K562 (cell line): ENCODE data around the gene CLNK. TPM values are rescaled to one million over a fixed set of nuclear protein-coding genes. Genes with fewer than 3 reads are reported as not detected.

Experiments
- ATAC-seq: fragments of 200-7000 bp; cut with Tn5 transposase; 3 replicates; pipeline ENCODE4 v1.9.1; 2020; ENCODE audit warnings: moderate library complexity
- BruUV-seq: library from RNA; stranded (reverse); fragments of 400-500 nt; replicated peaks from 2 replicates; lab custom pipeline; 2021; lab: Mats Ljungman, UMichigan
- CTCF ChIA-PET: fragments of 300-600 bp; formaldehyde crosslinking; extraction: SDS; loops from one replicate; lab custom pipeline; 2021; ENCODE audit warnings: low intra/inter-chr PET ratio; lab: Yijun Ruan, JAX
- POLR2A ChIA-PET: fragments of 300-600, 350-650 bp; sonication (Branson Sonifier 250); formaldehyde crosslinking; extraction: SDS; loops from one replicate; lab custom pipeline; 2021; ENCODE audit warnings: antibody characterized with exemption, inconsistent platforms; lab: Yijun Ruan, JAX
- DNase-seq, 4 experiments: peaks; one replicate each; pipeline versions ENCODE4 v3.0.0 to v3.0.0-alpha.2; 2011 to 2018; ENCODE audit warnings: low spot score in 3 of 4, mixed read lengths in 3 of 4; ENCODE audit errors: extremely low read depth in 1 of 4
- FAIRE-seq: peaks from 2 replicates; lab custom pipeline; 2011; peaks lifted over from hg19 to GRCh38; lab: Jason Lieb, UNC
- H2AFZ ChIP-seq: 2 replicates; pipeline ENCODE4 v1.6.0; 2011; ENCODE audit warnings: low read depth, low read length, control low read depth, inconsistent platforms
- H3K27ac ChIP-seq: fragments of 200-600 bp; 3 replicates; pipeline ENCODE4 v1.8.0; 2011; ENCODE audit warnings: low read depth, mild to moderate bottlenecking, control low read depth, inconsistent platforms, low read length, moderate library complexity, mixed read lengths; ENCODE audit errors: extremely low read depth
- H3K27me3 ChIP-seq, 2 experiments: fragments of 300-600 bp in 1 of 2; 2 replicates in 1 of 2; 3 replicates in 1 of 2; pipeline versions ENCODE4 v1.6.0 to v1.8.0; 2011; ENCODE audit warnings: inconsistent platforms in 2 of 2, low read length in 2 of 2, mild to moderate bottlenecking in 1 of 2, mixed read lengths in 1 of 2, moderate library complexity in 1 of 2; ENCODE audit not compliant: control insufficient read depth in 2 of 2, insufficient read depth in 2 of 2
- H3K36me3 ChIP-seq: fragments of 300-600 bp; 3 replicates; pipeline ENCODE4 v1.8.0; 2011; ENCODE audit warnings: mild to moderate bottlenecking, low read length, inconsistent platforms; ENCODE audit not compliant: control insufficient read depth, insufficient read depth
- H3K4me1 ChIP-seq, 2 experiments: fragments of 200-600 bp in 1 of 2; replicated peaks in 1 of 2; 2 replicates in 1 of 2; 3 replicates in 1 of 2; pipeline versions ENCODE4 v1.5.1 to v1.8.0; 2011; ENCODE audit warnings: inconsistent platforms in 2 of 2, low read length in 2 of 2, mild to moderate bottlenecking in 1 of 2, mixed read lengths in 1 of 2, moderate library complexity in 1 of 2; ENCODE audit not compliant: control insufficient read depth in 2 of 2, insufficient read depth in 2 of 2
- H3K4me2 ChIP-seq: 2 replicates; pipeline ENCODE4 v1.6.1; 2011; ENCODE audit warnings: low read length, control low read depth, inconsistent platforms, mixed read lengths; ENCODE audit not compliant: insufficient read depth
- H3K4me3 ChIP-seq: fragments of 200-600 bp; sonication (generic), shearing (Covaris generic); 2 replicates; pipeline ENCODE4 v1.5.1; 2016; ENCODE audit warnings: control low read depth, inconsistent platforms
- H3K79me2 ChIP-seq: fragments of 200-600 bp; 3 replicates; pipeline ENCODE4 v1.8.0; 2011; ENCODE audit warnings: low read length, inconsistent platforms; ENCODE audit not compliant: control insufficient read depth, insufficient read depth
- H3K9ac ChIP-seq, 2 experiments: 2 replicates each; pipeline versions ENCODE4 v1.6.0 to v1.6.1; 2011; ENCODE audit warnings: low read depth in 2 of 2, low read length in 2 of 2, control low read depth in 1 of 2, inconsistent platforms in 1 of 2, mild to moderate bottlenecking in 1 of 2, mixed read lengths in 1 of 2; ENCODE audit not compliant: insufficient read depth in 1 of 2
- H3K9me1 ChIP-seq: one replicate; pipeline ENCODE4 v1.6.0; 2011; ENCODE audit warnings: inconsistent platforms, mild to moderate bottlenecking, low read length, moderate library complexity; ENCODE audit not compliant: control insufficient read depth, insufficient read depth
- H3K9me3 ChIP-seq: replicated peaks from 2 replicates; pipeline ENCODE4 v1.5.1; 2011; ENCODE audit warnings: low read depth, low read length, inconsistent platforms; ENCODE audit not compliant: control insufficient read depth, insufficient read depth
- H4K20me1 ChIP-seq: replicated peaks from 2 replicates; pipeline ENCODE4 v1.6.1; 2011; ENCODE audit warnings: low read length, inconsistent platforms, mixed read lengths; ENCODE audit not compliant: control insufficient read depth, insufficient read depth
- CREB1 ChIP-seq, 2 experiments: sonication (generic) in 1 of 2; formaldehyde crosslinking in 1 of 2; IDR thresholded peaks; 2 replicates each; pipeline versions ENCODE4 v1.6.1 to v1.8.0; 2012 to 2022; ENCODE audit warnings: inconsistent platforms in 1 of 2, mild to moderate bottlenecking in 1 of 2, missing genetic modification reagents in 1 of 2, moderate library complexity in 1 of 2
- JUNB ChIP-seq: fragments of 450-650 bp; formaldehyde crosslinking; conservative IDR thresholded peaks from 2 replicates; pipeline ENCODE4 v1.4.0; 2020; ENCODE audit warnings: mild to moderate bottlenecking
- NFE2 ChIP-seq: IDR thresholded peaks from 2 replicates; pipeline ENCODE4 v1.6.1; 2014; ENCODE audit warnings: antibody characterized with exemption, low read depth
- PYGO2 ChIP-seq: fragments of 450-650 bp; IDR thresholded peaks from 2 replicates; pipeline ENCODE4 v1.6.1; 2016; ENCODE audit warnings: mild to moderate bottlenecking, missing genetic modification characterization, moderate library complexity, missing compliant biosample characterization
- SMARCB1 ChIP-seq: IDR thresholded peaks from 2 replicates; pipeline ENCODE4 v1.6.1; 2011; ENCODE audit warnings: improper control_type of control experiment, low read depth; ENCODE audit not compliant: insufficient read length
- TARDBP ChIP-seq: fragments of 450-650 bp; IDR thresholded peaks from 2 replicates; pipeline ENCODE4 v1.6.1; 2016
- ZNF140 ChIP-seq: fragments of 250-450 bp; sonication (Bioruptor Pico); IDR thresholded peaks from 2 replicates; pipeline ENCODE4 v1.8.0; 2021; ENCODE audit warnings: moderate library complexity, mild to moderate bottlenecking, inconsistent platforms
- ZNF354B ChIP-seq: fragments of 250-450 bp; sonication (Bioruptor Pico); IDR thresholded peaks from 2 replicates; pipeline ENCODE4 v1.4.0; 2020
- ZNF583 ChIP-seq: fragments of 250-450 bp; sonication (Bioruptor Pico); IDR thresholded peaks from 2 replicates; pipeline ENCODE4 v1.4.0; 2020
- ZNF696 ChIP-seq: fragments of 250-450 bp; sonication (Bioruptor Pico); conservative IDR thresholded peaks from 2 replicates; pipeline ENCODE4 v1.4.0; 2020; ENCODE audit warnings: mild to moderate bottlenecking, moderate library complexity
- WGBS: fragments of 100-300 bp; shearing (Covaris generic); methylation state at CpG from one replicate; pipeline ENCODE4 v1.1.6; 2016; ENCODE audit warnings: low coverage, mixed read lengths; ENCODE audit not compliant: insufficient coverage; ENCODE audit errors: missing lambda C conversion rate; 5-methylcytosine and 5-hydroxymethylcytosine counted together
- in situ Hi-C: fragments of 300-500 bp; cut with MboI; formaldehyde crosslinking; loops from 4 replicates; pipeline ENCODE4 v1.15.0; 2018; ENCODE audit warnings: inconsistent platforms, mixed read lengths
- intact Hi-C: fragments of 100-400 bp; cut with micrococcal nuclease; formaldehyde crosslinking; loops from 2 replicates; pipeline ENCODE4 v1.14.2; 2022
- polyA plus RNA-seq, 8 experiments: library from polyadenylated mRNA; depleted of rRNA in 4 of 8; stranded (reverse) in 5 of 8; unstranded in 3 of 8; fragments of >200 nt; fragmentation: Nextera tagmentation in 2 of 8; fragmentation: Illumina TruSeq in 1 of 8; extraction: Ambion mirVana in 2 of 8; extraction: Trizol in 1 of 8; gene quantifications; 2 replicates each; pipeline versions ENCODE4 v1.2.1 to v1.2.3, GENCODE V29; 2011 to 2014; ENCODE audit warnings: inconsistent platforms in 1 of 8, missing spikeins in 1 of 8
- total RNA-seq, 7 experiments: library from RNA; depleted of rRNA in 6 of 7; stranded (reverse); fragments of >200 nt in 6 of 7; fragmentation: Illumina TruSeq in 2 of 7; extraction: Trizol in 2 of 7; gene quantifications; 2 replicates each; pipeline versions ENCODE4 v1.2.1 to v1.2.3, GENCODE V29; 2011 to 2021; ENCODE audit warnings: low replicate concordance in 1 of 7
- TF ChIP-seq, protein P1 (sequence below): sonication (generic); formaldehyde crosslinking; IDR thresholded peaks from 2 replicates; pipeline ENCODE4 v1.8.0; 2022; ENCODE audit warnings: mild to moderate bottlenecking, missing genetic modification reagents
- TF ChIP-seq, protein P2 (sequence below): sonication (generic); formaldehyde crosslinking; IDR thresholded peaks from 2 replicates; pipeline ENCODE4 v1.8.0; 2023; ENCODE audit warnings: missing genetic modification reagents, mild to moderate bottlenecking, borderline replicate concordance

Gene CLNK
- total and polyA plus RNA-seq, 9 of the 15 experiments (the other 6 are each of a cell fraction or from before 2014, with no cell fraction given): not detected

DNA sequence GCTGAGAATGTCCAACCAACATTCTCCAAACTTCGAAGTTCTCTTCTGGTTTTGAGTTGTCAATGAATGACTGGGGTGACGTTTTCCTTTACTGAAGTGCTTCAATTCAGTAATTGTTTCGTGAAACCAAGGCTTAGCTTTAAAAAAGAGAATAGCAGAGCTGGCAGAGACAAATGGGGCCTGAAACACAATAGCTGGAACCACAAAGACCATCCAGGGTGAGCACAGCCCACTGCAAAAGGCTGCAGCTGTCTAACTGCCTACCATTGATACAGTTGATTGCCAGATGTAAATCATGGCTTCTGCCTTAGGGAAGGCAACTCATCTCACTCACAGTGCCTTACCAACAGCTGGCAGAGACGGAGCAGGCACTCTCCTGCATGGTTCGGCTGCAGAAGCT lies 148.7 kb downstream of the CLNK start (continued):
- TF ChIP-seq ZNF140 (no peak), ZNF583 (no peak), NFE2 (no peak), PYGO2 (tag) (no peak), ZNF354B (CRISPR knock-in tag) (no peak), ZNF696 (CRISPR knock-in tag) (no peak)
- TF ChIP-seq, all 486 proteins: peak for 0

DNA sequence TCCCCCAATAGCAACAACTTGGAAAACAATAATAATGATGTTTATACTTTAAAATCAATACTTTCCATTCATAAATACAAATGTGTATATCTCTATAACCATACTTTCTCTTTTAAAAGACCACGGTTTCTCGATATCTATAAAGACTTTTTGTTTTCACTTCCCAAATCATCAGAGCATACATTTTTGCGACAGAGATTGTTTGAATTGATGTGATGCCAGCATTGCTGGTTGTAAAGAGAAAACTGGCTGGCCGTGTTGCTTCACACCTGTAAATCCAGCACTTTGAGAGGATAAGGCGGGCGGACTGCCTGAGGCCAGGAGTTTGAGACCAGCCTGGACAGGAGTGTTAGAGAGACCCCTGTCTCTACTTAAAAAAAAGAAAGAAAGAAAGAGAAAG lies 149.7 kb downstream of the CLNK start:
- WGBS: 23% methylated on average over 6 of the region's 6 CpGs
- H3K9me3 ChIP-seq: no peaks in the 10 kb centered on the region
- BruUV-seq: no TSS peak
- no peak overlapping the region for H3K27ac ChIP-seq
- CTCF ChIA-PET: interaction anchor here (0.6 kb wide), 1 partner anchor 832 kb away, joined by 3 read pairs; no protein-coding TSS in a partner anchor
- intact Hi-C loops: loop anchor here (5.0 kb wide), 2 partner anchors 133 to 463 kb away; no protein-coding TSS in a partner anchor
- no peak overlapping the region for H3K9ac ChIP-seq
- H3K27me3 ChIP-seq: peaks cover 0 to 9% of the 10 kb centered on the region in 2 experiments; a peak in 2 of 5 replicates
- in situ Hi-C loops: no loop called here
- no peak overlapping the region for H2AFZ ChIP-seq
- no peaks in the 10 kb centered on the region for H4K20me1 ChIP-seq
- no peaks in the 10 kb centered on the region for H3K36me3 ChIP-seq
- H3K79me2 ChIP-seq: no peaks in the 10 kb centered on the region
- POLR2A ChIA-PET: interaction anchor here (1.5 kb wide), 1 partner anchor 417 kb away, joined by 4 read pairs; no protein-coding TSS in a partner anchor
- no peak for ATAC-seq
- H3K4me1 ChIP-seq: no peaks in the 10 kb centered on the region
- no peak for TF ChIP-seq CREB1 (IDR thresholded peaks at IDR 0.05)
- TF ChIP-seq CREB1 (CRISPR knock-in tag; IDR thresholded peaks at IDR 0.05): no peak
- TF ChIP-seq JUNB (CRISPR knock-in tag): no peak
- TF ChIP-seq TARDBP: no peak
- TF ChIP-seq, protein P1, sequence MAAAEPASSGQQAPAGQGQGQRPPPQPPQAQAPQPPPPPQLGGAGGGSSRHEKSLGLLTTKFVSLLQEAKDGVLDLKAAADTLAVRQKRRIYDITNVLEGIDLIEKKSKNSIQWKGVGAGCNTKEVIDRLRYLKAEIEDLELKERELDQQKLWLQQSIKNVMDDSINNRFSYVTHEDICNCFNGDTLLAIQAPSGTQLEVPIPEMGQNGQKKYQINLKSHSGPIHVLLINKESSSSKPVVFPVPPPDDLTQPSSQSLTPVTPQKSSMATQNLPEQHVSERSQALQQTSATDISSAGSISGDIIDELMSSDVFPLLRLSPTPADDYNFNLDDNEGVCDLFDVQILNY (CRISPR knock-in tag): no peak
- TF ChIP-seq SMARCB1: no peak
- TF ChIP-seq, protein P2, sequence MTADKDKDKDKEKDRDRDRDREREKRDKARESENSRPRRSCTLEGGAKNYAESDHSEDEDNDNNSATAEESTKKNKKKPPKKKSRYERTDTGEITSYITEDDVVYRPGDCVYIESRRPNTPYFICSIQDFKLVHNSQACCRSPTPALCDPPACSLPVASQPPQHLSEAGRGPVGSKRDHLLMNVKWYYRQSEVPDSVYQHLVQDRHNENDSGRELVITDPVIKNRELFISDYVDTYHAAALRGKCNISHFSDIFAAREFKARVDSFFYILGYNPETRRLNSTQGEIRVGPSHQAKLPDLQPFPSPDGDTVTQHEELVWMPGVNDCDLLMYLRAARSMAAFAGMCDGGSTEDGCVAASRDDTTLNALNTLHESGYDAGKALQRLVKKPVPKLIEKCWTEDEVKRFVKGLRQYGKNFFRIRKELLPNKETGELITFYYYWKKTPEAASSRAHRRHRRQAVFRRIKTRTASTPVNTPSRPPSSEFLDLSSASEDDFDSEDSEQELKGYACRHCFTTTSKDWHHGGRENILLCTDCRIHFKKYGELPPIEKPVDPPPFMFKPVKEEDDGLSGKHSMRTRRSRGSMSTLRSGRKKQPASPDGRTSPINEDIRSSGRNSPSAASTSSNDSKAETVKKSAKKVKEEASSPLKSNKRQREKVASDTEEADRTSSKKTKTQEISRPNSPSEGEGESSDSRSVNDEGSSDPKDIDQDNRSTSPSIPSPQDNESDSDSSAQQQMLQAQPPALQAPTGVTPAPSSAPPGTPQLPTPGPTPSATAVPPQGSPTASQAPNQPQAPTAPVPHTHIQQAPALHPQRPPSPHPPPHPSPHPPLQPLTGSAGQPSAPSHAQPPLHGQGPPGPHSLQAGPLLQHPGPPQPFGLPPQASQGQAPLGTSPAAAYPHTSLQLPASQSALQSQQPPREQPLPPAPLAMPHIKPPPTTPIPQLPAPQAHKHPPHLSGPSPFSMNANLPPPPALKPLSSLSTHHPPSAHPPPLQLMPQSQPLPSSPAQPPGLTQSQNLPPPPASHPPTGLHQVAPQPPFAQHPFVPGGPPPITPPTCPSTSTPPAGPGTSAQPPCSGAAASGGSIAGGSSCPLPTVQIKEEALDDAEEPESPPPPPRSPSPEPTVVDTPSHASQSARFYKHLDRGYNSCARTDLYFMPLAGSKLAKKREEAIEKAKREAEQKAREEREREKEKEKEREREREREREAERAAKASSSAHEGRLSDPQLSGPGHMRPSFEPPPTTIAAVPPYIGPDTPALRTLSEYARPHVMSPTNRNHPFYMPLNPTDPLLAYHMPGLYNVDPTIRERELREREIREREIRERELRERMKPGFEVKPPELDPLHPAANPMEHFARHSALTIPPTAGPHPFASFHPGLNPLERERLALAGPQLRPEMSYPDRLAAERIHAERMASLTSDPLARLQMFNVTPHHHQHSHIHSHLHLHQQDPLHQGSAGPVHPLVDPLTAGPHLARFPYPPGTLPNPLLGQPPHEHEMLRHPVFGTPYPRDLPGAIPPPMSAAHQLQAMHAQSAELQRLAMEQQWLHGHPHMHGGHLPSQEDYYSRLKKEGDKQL (CRISPR knock-in tag): no peak
- TF ChIP-seq, all 486 proteins: peak for 0
- DNase-seq: no peak
- no peak overlapping the region for H3K4me2 ChIP-seq
- no peak overlapping the region for H3K4me3 ChIP-seq
- no peak for FAIRE-seq
- H3K9me1 ChIP-seq: no peaks in the 10 kb centered on the region
